Upper lobe of right lung (tissue), 1 donor: ENCODE data around the gene PRKN. TPM values are rescaled to one million over a fixed set of nuclear protein-coding genes. Genes with fewer than 3 reads are reported as not detected.

ENCODE experiments used
- ATAC-seq: fragments of 200-7000 bp; cut with Tn5 transposase; one replicate; pipeline ENCODE4 v1.9.1; 2020; ENCODE audit warnings: mild to moderate bottlenecking, moderate library complexity
- DNase-seq: peaks from one replicate; pipeline ENCODE4 v3.0.0-alpha.2; 2020
- H3K27ac ChIP-seq: fragments of 200-600 bp; one replicate; pipeline ENCODE4 v1.8.0; 2022
- H3K27me3 ChIP-seq: fragments of 200-600 bp; one replicate; pipeline ENCODE4 v1.8.0; 2022; ENCODE audit warnings: mild to moderate bottlenecking
- H3K36me3 ChIP-seq: fragments of 200-600 bp; one replicate; pipeline ENCODE4 v1.8.0; 2022
- H3K4me1 ChIP-seq: fragments of 200-600 bp; one replicate; pipeline ENCODE4 v1.8.0; 2022
- H3K4me3 ChIP-seq: fragments of 200-600 bp; one replicate; pipeline ENCODE4 v1.8.0; 2022; ENCODE audit warnings: mild to moderate bottlenecking
- H3K9me3 ChIP-seq: fragments of 200-600 bp; one replicate; pipeline ENCODE4 v1.8.0; 2022
- CTCF ChIP-seq: fragments of 200-600 bp; IDR thresholded peaks from one replicate; pipeline ENCODE4 v1.8.0; 2022; ENCODE audit warnings: antibody characterized with exemption
- intact Hi-C: fragments of 100-400 bp; cut with DNase I; formaldehyde crosslinking; loops from one replicate; pipeline ENCODE4 v1.11.0; 2022
- total RNA-seq: library from RNA; stranded (reverse); fragmentation: NEBNext Ultra II Directional; extraction: Animal tissue kit (Norgen Biotek cat#: 25700); gene quantifications from one replicate; pipeline ENCODE4 v1.2.1, GENCODE V29; 2021
- donor health status: DM: no; HTN: yes; CAD: no; lungs with severe emphysema.

PRKN gene
- total RNA-seq, 1 donor from 2014 or later, result 2.7 TPM

GRCh38 chr6:162377735-162378134 lies 349.8 kb downstream of the PRKN start:
- TF ChIP-seq CTCF, result no peak
- Histone ChIP-seq H3K27ac (no peak overlapping the region), H3K4me3 (no peak overlapping the region), H3K36me3 (no peaks in the 10 kb centered on the region), H3K9me3 (no peaks in the 10 kb centered on the region), H3K27me3 (no peaks in the 10 kb centered on the region), H3K4me1 (no peaks in the 10 kb centered on the region)
- no peak for ATAC-seq
- no peak for DNase-seq
- intact Hi-C loops, result no loop called here

GRCh38 chr6:162373868-162374267 lies 353.7 kb downstream of the PRKN start:
- intact Hi-C loops, result no loop called here

GRCh38 chr6:162373192-162373591 lies 354.4 kb downstream of the PRKN start:
- H3K9me3 ChIP-seq, result no peaks in the 10 kb centered on the region
- H3K4me3 ChIP-seq, result no peak overlapping the region
- no peak for ATAC-seq
- no peak overlapping the region for H3K27ac ChIP-seq
- no peaks in the 10 kb centered on the region for H3K36me3 ChIP-seq
- intact Hi-C loops, result no loop called here
- no peaks in the 10 kb centered on the region for H3K27me3 ChIP-seq
- no peak for DNase-seq
- no peaks in the 10 kb centered on the region for H3K4me1 ChIP-seq
- TF ChIP-seq CTCF, result no peak

More at GRCh38 chr6:162373868-162374267, 353.7 kb downstream of the PRKN start:
- ATAC-seq, result no peak
- TF ChIP-seq CTCF, result no peak
- no peak overlapping the region for H3K4me3 ChIP-seq
- H3K27me3 ChIP-seq, result no peaks in the 10 kb centered on the region
- no peaks in the 10 kb centered on the region for H3K36me3 ChIP-seq
- no peak for DNase-seq
- H3K9me3 ChIP-seq, result no peaks in the 10 kb centered on the region
- H3K27ac ChIP-seq, result no peak overlapping the region
- no peaks in the 10 kb centered on the region for H3K4me1 ChIP-seq

GRCh38 chr6:162372106-162372505 lies 355.5 kb downstream of the PRKN start:
- intact Hi-C loops, result no loop called here
- ATAC-seq, result no peak
- no peak for TF ChIP-seq CTCF
- H3K27ac ChIP-seq, result no peak overlapping the region
- no peaks in the 10 kb centered on the region for H3K27me3 ChIP-seq
- H3K9me3 ChIP-seq, result no peaks in the 10 kb centered on the region
- no peaks in the 10 kb centered on the region for H3K36me3 ChIP-seq
- no peak for DNase-seq
- H3K4me3 ChIP-seq, result no peak overlapping the region
- H3K4me1 ChIP-seq, result no peaks in the 10 kb centered on the region

GRCh38 chr6:162371121-162371520 lies 356.4 kb downstream of the PRKN start:
- no peak for ATAC-seq
- Histone ChIP-seq H3K27me3 (no peaks in the 10 kb centered on the region), H3K4me1 (no peaks in the 10 kb centered on the region), H3K36me3 (no peaks in the 10 kb centered on the region), H3K9me3 (no peaks in the 10 kb centered on the region), H3K4me3 (no peak overlapping the region), H3K27ac (no peak overlapping the region)
- DNase-seq, result no peak
- intact Hi-C loops, result no loop called here
- no peak for TF ChIP-seq CTCF

GRCh38 chr6:162369091-162369490 lies 358.5 kb downstream of the PRKN start:
- no peak for TF ChIP-seq CTCF
- Histone ChIP-seq H3K4me1 (no peaks in the 10 kb centered on the region), H3K4me3 (no peak overlapping the region), H3K27me3 (no peaks in the 10 kb centered on the region), H3K36me3 (no peaks in the 10 kb centered on the region), H3K27ac (no peak overlapping the region), H3K9me3 (no peaks in the 10 kb centered on the region)
- DNase-seq (no peak), ATAC-seq (no peak)
- intact Hi-C loops, result no loop called here
